WTC11 (cell line): ENCODE measurements around the gene ATP13A5. TPM values are rescaled to one million over a fixed set of nuclear protein-coding genes. Genes with fewer than 3 reads are reported as not detected.

Experiments used
- ATAC-seq: fragments of 200-7000 bp; cut with Tn5 transposase; 2 replicates; pipeline ENCODE4 v1.10.0; 2021; ENCODE audit warnings: mild to moderate bottlenecking, moderate library complexity
- CTCF ChIA-PET: fragments of 300-600 bp; sonication (Branson Sonifier 250); formaldehyde crosslinking; loops from one replicate; lab custom pipeline; 2021; ENCODE audit warnings: antibody characterized with exemption; lab: Charles Lee
- POLR2A ChIA-PET: fragments of 350-600 bp; sonication (Branson Sonifier 250); formaldehyde crosslinking; loops from one replicate; lab custom pipeline; 2021; ENCODE audit warnings: antibody characterized with exemption; lab: Charles Lee
- DNase-seq: peaks from one replicate; pipeline ENCODE4 v3.0.0; 2021; ENCODE audit warnings: low spot score
- H3K27ac Mint-ChIP-seq: 2 replicates; pipeline ENCODE4 v1.8.0; 2021; ENCODE audit warnings: mixed read lengths
- H3K27me3 Mint-ChIP-seq: 2 replicates; pipeline ENCODE4 v1.8.0; 2021; ENCODE audit warnings: low read depth, mild to moderate bottlenecking, moderate library complexity, mixed read lengths
- H3K36me3 Mint-ChIP-seq: 2 replicates; pipeline ENCODE4 v1.8.0; 2021; ENCODE audit warnings: mixed read lengths
- H3K4me1 Mint-ChIP-seq: 2 replicates; pipeline ENCODE4 v1.8.0; 2022; ENCODE audit warnings: mixed read lengths
- H3K4me3 Mint-ChIP-seq: 2 replicates; pipeline ENCODE4 v1.8.0; 2021; ENCODE audit warnings: mild to moderate bottlenecking, moderate library complexity, mixed read lengths
- H3K9me3 Mint-ChIP-seq: 2 replicates; pipeline ENCODE4 v1.8.0; 2021; ENCODE audit warnings: mixed read lengths
- ATF1 ChIP-seq: sonication (generic); formaldehyde crosslinking; IDR thresholded peaks from 2 replicates; pipeline ENCODE4 v1.8.1; 2023; ENCODE audit warnings: mild to moderate bottlenecking, moderate library complexity, missing genetic modification reagents
- CBFB ChIP-seq: sonication (generic); formaldehyde crosslinking; IDR thresholded peaks from 2 replicates; pipeline ENCODE4 v1.8.1; 2022; ENCODE audit warnings: mild to moderate bottlenecking, low read depth, missing genetic modification reagents
- CREB1 ChIP-seq: sonication (generic); formaldehyde crosslinking; IDR thresholded peaks from 2 replicates; pipeline ENCODE4 v1.8.0; 2023; ENCODE audit warnings: mild to moderate bottlenecking, missing genetic modification reagents
- ETV6 ChIP-seq: sonication (generic); formaldehyde crosslinking; IDR thresholded peaks from 2 replicates; pipeline ENCODE4 v1.8.1; 2022; ENCODE audit warnings: mild to moderate bottlenecking, missing genetic modification reagents
- GRHL2 ChIP-seq: fragments of 250-450 bp; sonication (Bioruptor Pico); IDR thresholded peaks from 2 replicates; pipeline ENCODE4 v1.8.0; 2022; ENCODE audit warnings: mild to moderate bottlenecking, moderate library complexity; ENCODE audit not compliant: insufficient replicate concordance, severe bottlenecking
- JAZF1 ChIP-seq: fragments of 250-450 bp; sonication (Bioruptor Pico); IDR thresholded peaks from 2 replicates; pipeline ENCODE4 v1.9.0; 2021; ENCODE audit warnings: moderate library complexity, mild to moderate bottlenecking, inconsistent platforms
- JUN ChIP-seq: sonication (generic); formaldehyde crosslinking; IDR thresholded peaks from 2 replicates; pipeline ENCODE4 v1.8.0; 2023; ENCODE audit warnings: mild to moderate bottlenecking, missing genetic modification reagents
- MXD4 ChIP-seq: fragments of 250-450 bp; sonication (Bioruptor Pico); IDR thresholded peaks from 2 replicates; pipeline ENCODE4 v1.8.0; 2021; ENCODE audit warnings: mild to moderate bottlenecking, moderate library complexity, borderline replicate concordance
- NFATC4 ChIP-seq: fragments of 250-450 bp; sonication (Bioruptor Pico); IDR thresholded peaks from 2 replicates; pipeline ENCODE4 v1.9.0; 2021; ENCODE audit warnings: mild to moderate bottlenecking
- OVOL2 ChIP-seq: fragments of 250-450 bp; sonication (Bioruptor Pico); IDR thresholded peaks from 2 replicates; pipeline ENCODE4 v1.9.0; 2021; ENCODE audit warnings: mild to moderate bottlenecking, borderline replicate concordance
- SP1 ChIP-seq: sonication (generic); formaldehyde crosslinking; conservative IDR thresholded peaks from 2 replicates; pipeline ENCODE4 v1.8.1; 2022; ENCODE audit warnings: missing genetic modification reagents
- TEAD1 ChIP-seq: sonication (generic); formaldehyde crosslinking; IDR thresholded peaks from 2 replicates; pipeline ENCODE4 v1.8.0; 2022; ENCODE audit warnings: mild to moderate bottlenecking, missing genetic modification reagents
- ZNF219 ChIP-seq: sonication (generic); formaldehyde crosslinking; IDR thresholded peaks from 2 replicates; pipeline ENCODE4 v1.8.0; 2023; ENCODE audit warnings: missing genetic modification reagents, mild to moderate bottlenecking, borderline replicate concordance
- ZNF416 ChIP-seq: fragments of 250-450 bp; sonication (Bioruptor Pico); IDR thresholded peaks from 2 replicates; pipeline ENCODE4 v1.9.0; 2021; ENCODE audit warnings: mild to moderate bottlenecking, inconsistent platforms
- ZNF423 ChIP-seq: fragments of 250-450 bp; sonication (Bioruptor Pico); IDR thresholded peaks from 2 replicates; pipeline ENCODE4 v2.1.2; 2022; ENCODE audit warnings: mild to moderate bottlenecking, moderate library complexity
- ZNF671 ChIP-seq: fragments of 250-450 bp; sonication (Bioruptor Pico); IDR thresholded peaks from 2 replicates; pipeline ENCODE4 v1.8.0; 2021; ENCODE audit warnings: mild to moderate bottlenecking
- total RNA-seq: library from RNA; stranded (reverse); gene quantifications from 3 replicates; pipeline ENCODE4 v1.2.3, GENCODE V29; 2021
- TF ChIP-seq, protein P1 (sequence below): sonication (generic); formaldehyde crosslinking; IDR thresholded peaks from 2 replicates; pipeline ENCODE4 v1.8.1; 2022; ENCODE audit warnings: mild to moderate bottlenecking, moderate library complexity, missing genetic modification reagents
- TF ChIP-seq, protein P2 (sequence below): sonication (generic); formaldehyde crosslinking; IDR thresholded peaks from 2 replicates; pipeline ENCODE4 v1.8.1; 2023; ENCODE audit warnings: mild to moderate bottlenecking, missing genetic modification reagents
- TF ChIP-seq, protein P3 (sequence below): sonication (generic); formaldehyde crosslinking; IDR thresholded peaks from 2 replicates; pipeline ENCODE4 v1.8.1; 2022; ENCODE audit warnings: missing genetic modification reagents, borderline replicate concordance
- TF ChIP-seq, protein P4 (sequence below): sonication (generic); formaldehyde crosslinking; conservative IDR thresholded peaks from 2 replicates; pipeline ENCODE4 v1.8.1; 2022; ENCODE audit warnings: mild to moderate bottlenecking, missing genetic modification reagents
- TF ChIP-seq, protein P5 (sequence below): fragments of 250-450 bp; sonication (Bioruptor Pico); IDR thresholded peaks from 2 replicates; pipeline ENCODE4 v1.9.0; 2021; ENCODE audit warnings: mild to moderate bottlenecking
- TF ChIP-seq, protein P6 (sequence below): sonication (generic); formaldehyde crosslinking; IDR thresholded peaks from 2 replicates; pipeline ENCODE4 v1.8.0; 2022; ENCODE audit warnings: mild to moderate bottlenecking, missing genetic modification reagents

ATP13A5 gene
- total RNA-seq, 1 experiment from 2014 or later: not detected

DNA sequence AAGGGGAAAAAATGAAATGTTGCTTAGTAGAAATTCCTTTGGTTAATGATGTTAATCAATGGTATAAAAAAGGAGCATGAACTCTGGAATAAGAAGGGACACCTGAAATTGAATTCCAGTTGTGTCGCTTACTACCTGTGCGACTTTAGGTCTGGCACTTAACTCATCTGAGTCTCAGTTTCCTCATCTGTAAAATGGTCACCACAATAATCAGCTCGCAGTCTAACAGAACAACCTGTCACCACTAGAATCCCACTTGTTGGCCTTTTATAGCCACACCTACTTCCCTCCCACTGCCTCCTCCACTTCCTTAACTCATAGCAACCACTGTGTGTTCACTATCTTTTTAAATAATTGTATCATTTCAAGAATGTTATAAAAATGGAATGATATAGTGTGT, 135.0 kb downstream of the ATP13A5 start:
- no peak for TF ChIP-seq OVOL2 (CRISPR knock-in tag)
- TF ChIP-seq, protein P1, sequence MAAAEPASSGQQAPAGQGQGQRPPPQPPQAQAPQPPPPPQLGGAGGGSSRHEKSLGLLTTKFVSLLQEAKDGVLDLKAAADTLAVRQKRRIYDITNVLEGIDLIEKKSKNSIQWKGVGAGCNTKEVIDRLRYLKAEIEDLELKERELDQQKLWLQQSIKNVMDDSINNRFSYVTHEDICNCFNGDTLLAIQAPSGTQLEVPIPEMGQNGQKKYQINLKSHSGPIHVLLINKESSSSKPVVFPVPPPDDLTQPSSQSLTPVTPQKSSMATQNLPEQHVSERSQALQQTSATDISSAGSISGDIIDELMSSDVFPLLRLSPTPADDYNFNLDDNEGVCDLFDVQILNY (CRISPR knock-in tag): no peak
- Mint-ChIP-seq H3K36me3 (peaks cover 20% of the 10 kb centered on the region), H3K4me1 (peaks cover 20% of the 10 kb centered on the region), H3K27me3 (peaks cover 19% of the 10 kb centered on the region), H3K4me3 (no peak overlapping the region), H3K9me3 (peaks cover 34% of the 10 kb centered on the region), H3K27ac (no peak overlapping the region)
- ChIA-PET POLR2A (no interaction called here), CTCF (no interaction called here)
- ATAC-seq (no peak), DNase-seq (no peak)

DNA sequence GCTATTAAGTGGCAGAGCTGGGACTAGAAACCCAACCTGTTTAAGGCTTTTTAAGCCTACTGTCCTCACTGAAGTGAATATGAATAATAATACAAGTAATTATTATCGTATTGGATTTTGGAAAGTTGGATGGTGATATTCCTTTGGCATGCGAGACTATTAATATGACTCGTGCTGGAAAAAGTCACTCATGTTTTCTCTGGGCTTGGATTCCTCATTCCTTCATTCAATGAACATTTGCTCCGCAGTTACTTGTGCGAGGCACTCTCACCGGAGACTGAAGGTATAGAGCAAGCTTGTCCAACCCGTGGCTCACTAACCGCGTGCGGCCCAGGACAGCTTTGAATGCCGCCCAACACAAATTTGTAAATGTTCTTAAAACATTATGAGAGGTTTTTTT, 136.8 kb downstream of the ATP13A5 start:
- Mint-ChIP-seq H3K36me3 (peaks cover 2% of the 10 kb centered on the region; the same call in 1 of the 2 replicates), H3K9me3 (peaks cover 15% of the 10 kb centered on the region), H3K4me3 (peak overlapping the region; percentile 63), H3K4me1 (peaks cover 20% of the 10 kb centered on the region), H3K27me3 (peaks cover 19% of the 10 kb centered on the region), H3K27ac (no peak overlapping the region)
- TF ChIP-seq ZNF416 (CRISPR knock-in tag) (no peak), ETV6 (CRISPR knock-in tag) (no peak), CREB1 (CRISPR knock-in tag) (no peak), ATF1 (CRISPR knock-in tag) (no peak), NFATC4 (CRISPR knock-in tag) (no peak), GRHL2 (no peak), JAZF1 (CRISPR knock-in tag) (no peak), MXD4 (CRISPR knock-in tag) (no peak), CBFB (CRISPR knock-in tag) (no peak), TEAD1 (CRISPR knock-in tag) (no peak), SP1 (CRISPR knock-in tag) (no peak), ZNF219 (CRISPR knock-in tag) (no peak), ZNF423 (CRISPR knock-in tag) (no peak), ZNF671 (no peak), JUN (CRISPR knock-in tag) (no peak)
- TF ChIP-seq, protein P2, sequence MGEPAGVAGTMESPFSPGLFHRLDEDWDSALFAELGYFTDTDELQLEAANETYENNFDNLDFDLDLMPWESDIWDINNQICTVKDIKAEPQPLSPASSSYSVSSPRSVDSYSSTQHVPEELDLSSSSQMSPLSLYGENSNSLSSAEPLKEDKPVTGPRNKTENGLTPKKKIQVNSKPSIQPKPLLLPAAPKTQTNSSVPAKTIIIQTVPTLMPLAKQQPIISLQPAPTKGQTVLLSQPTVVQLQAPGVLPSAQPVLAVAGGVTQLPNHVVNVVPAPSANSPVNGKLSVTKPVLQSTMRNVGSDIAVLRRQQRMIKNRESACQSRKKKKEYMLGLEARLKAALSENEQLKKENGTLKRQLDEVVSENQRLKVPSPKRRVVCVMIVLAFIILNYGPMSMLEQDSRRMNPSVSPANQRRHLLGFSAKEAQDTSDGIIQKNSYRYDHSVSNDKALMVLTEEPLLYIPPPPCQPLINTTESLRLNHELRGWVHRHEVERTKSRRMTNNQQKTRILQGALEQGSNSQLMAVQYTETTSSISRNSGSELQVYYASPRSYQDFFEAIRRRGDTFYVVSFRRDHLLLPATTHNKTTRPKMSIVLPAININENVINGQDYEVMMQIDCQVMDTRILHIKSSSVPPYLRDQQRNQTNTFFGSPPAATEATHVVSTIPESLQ (CRISPR knock-in tag): no peak
- TF ChIP-seq, protein P3, sequence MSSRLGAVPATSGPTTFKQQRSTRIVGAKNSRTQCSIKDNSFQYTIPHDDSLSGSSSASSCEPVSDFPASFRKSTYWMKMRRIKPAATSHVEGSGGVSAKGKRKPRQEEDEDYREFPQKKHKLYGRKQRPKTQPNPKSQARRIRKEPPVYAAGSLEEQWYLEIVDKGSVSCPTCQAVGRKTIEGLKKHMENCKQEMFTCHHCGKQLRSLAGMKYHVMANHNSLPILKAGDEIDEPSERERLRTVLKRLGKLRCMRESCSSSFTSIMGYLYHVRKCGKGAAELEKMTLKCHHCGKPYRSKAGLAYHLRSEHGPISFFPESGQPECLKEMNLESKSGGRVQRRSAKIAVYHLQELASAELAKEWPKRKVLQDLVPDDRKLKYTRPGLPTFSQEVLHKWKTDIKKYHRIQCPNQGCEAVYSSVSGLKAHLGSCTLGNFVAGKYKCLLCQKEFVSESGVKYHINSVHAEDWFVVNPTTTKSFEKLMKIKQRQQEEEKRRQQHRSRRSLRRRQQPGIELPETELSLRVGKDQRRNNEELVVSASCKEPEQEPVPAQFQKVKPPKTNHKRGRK (CRISPR knock-in tag): no peak
- TF ChIP-seq, protein P4, sequence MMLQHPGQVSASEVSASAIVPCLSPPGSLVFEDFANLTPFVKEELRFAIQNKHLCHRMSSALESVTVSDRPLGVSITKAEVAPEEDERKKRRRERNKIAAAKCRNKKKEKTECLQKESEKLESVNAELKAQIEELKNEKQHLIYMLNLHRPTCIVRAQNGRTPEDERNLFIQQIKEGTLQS (CRISPR knock-in tag): no peak
- TF ChIP-seq, protein P5, sequence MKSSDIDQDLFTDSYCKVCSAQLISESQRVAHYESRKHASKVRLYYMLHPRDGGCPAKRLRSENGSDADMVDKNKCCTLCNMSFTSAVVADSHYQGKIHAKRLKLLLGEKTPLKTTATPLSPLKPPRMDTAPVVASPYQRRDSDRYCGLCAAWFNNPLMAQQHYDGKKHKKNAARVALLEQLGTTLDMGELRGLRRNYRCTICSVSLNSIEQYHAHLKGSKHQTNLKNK (CRISPR knock-in tag): no peak
- TF ChIP-seq, protein P6, sequence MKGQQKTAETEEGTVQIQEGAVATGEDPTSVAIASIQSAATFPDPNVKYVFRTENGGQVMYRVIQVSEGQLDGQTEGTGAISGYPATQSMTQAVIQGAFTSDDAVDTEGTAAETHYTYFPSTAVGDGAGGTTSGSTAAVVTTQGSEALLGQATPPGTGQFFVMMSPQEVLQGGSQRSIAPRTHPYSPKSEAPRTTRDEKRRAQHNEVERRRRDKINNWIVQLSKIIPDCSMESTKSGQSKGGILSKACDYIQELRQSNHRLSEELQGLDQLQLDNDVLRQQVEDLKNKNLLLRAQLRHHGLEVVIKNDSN: no peak
- DNase-seq (no peak), ATAC-seq (no peak)
- ChIA-PET CTCF (no interaction called here), POLR2A (interaction anchor here (0.6 to 1.2 kb wide), 4 partner anchors 36 to 324 kb away, joined by 3 to 4 read pairs (median 3); partner anchors contain the start of gene MB21D2)
